ENCODE data around the gene PBX3. TPM values are rescaled to one million over a fixed set of nuclear protein-coding genes. Genes with fewer than 3 reads are reported as not detected.

Gene PBX3
- total RNA-seq, 2 donors from 2014 or later = 15.1 to 21.1 TPM

- Histone ChIP-seq H3K27me3 (no peaks in the 10 kb centered on the region), H3K36me3 (no peaks in the 10 kb centered on the region), H3K4me1 (no peaks in the 10 kb centered on the region), H3K9ac (ENCODE audit: low read depth in 2 of 2, low read length in 2 of 2) (no peak overlapping the region), H3K27ac (no peak overlapping the region), H3K4me3 (no peak overlapping the region), H3K9me3 (no peaks in the 10 kb centered on the region)
- DNase-seq = no peak
- intact Hi-C loops (cut with DNase I) = no loop called here
- TF ChIP-seq CTCF (IDR thresholded peaks at IDR 0.05) = no peak
Measured at GRCh38 chr9:126014726-126015125, 267.6 kb downstream of the PBX3 start.

- no peak for TF ChIP-seq CTCF (IDR thresholded peaks at IDR 0.05)
Measured at GRCh38 chr9:126015424-126015823, 268.3 kb downstream of the PBX3 start.

DNA sequence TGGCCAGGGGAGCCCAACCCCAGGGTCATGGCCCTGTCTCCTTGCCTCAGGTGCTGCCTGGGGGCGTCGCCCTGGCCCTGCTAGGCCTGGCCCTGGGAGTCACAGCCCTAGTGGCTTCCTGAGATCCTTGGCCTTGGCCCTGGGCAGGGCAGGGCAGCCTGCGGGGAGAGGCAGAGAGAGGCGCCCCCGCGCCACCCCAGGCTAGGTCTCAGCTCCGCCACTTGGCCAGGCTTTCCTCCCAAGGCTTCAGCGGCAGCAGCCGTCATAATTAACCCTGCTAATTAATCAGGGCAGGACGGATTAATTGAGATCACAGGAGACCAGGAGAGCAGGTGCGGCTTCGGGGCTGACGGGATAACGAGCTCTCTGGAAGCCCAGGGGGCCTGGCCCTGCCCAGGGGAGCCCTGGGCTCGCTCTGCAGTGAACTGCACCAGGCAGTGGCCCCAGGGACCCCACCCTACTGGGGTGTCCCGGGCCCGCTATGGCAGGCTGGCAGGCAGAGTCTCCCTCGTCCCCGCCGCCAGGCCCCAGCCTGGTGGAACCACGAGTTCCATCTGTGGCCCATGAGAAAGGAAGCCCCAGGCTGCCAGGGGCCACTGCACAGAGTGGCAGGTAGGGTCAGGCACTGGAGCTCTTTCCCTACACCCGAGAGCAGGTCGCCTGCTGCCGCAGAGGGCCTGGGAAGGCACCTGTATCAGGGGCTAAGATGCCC is 269.6 kb downstream of the PBX3 start:
- H3K36me3 ChIP-seq = no peaks in the 10 kb centered on the region
- DNase-seq = no peak

More at GRCh38 chr9:126015424-126015823, 268.3 kb downstream of the PBX3 start:
- Histone ChIP-seq H3K9me3 (no peaks in the 10 kb centered on the region), H3K36me3 (no peaks in the 10 kb centered on the region), H3K9ac (ENCODE audit: low read depth in 2 of 2, low read length in 2 of 2) (no peak overlapping the region), H3K4me1 (no peaks in the 10 kb centered on the region), H3K27ac (no peak overlapping the region), H3K27me3 (no peaks in the 10 kb centered on the region), H3K4me3 (no peak overlapping the region)
- intact Hi-C loops (cut with DNase I) = no loop called here
- no peak for DNase-seq

More for the DNA sequence above, 269.6 kb downstream of the PBX3 start:
- no peaks in the 10 kb centered on the region for H3K9me3 ChIP-seq
- H3K27me3 ChIP-seq = no peaks in the 10 kb centered on the region
- no peak overlapping the region for H3K4me3 ChIP-seq
- no peak overlapping the region for H3K9ac ChIP-seq (ENCODE audit: low read depth in 2 of 2, low read length in 2 of 2)
- H3K4me1 ChIP-seq = no peaks in the 10 kb centered on the region
- intact Hi-C loops (cut with DNase I) = no loop called here
- H3K27ac ChIP-seq = no peak overlapping the region
- no peak for TF ChIP-seq CTCF (IDR thresholded peaks at IDR 0.05)

Other genes starting within 250 kb of the PBX3 start
- gene MAPKAP1, start 40.2 kb upstream of the PBX3 start, total RNA-seq = 10 to 100 TPM; 54.9 to 70.1 TPM